ENCODE measurements around the gene COQ8A.
"Not testable (repeated sequence)": the region's sequence is repeated elsewhere in the genome, so short reads cannot be mapped to it uniquely, and the experiment has no call there.

The COQ8A gene

GRCh38 chr1:226951286-226952117, 11.4 kb downstream of the COQ8A start:
- no peak for DNase-seq (ENCODE audit: low read depth in 2 of 2)

GRCh38 chr1:226952118-226952441, 12.0 kb downstream of the COQ8A start:
- no peak for DNase-seq (ENCODE audit: low read depth in 2 of 2)

GRCh38 chr1:226953175-226953800, 13.2 kb downstream of the COQ8A start:
- DNase-seq (ENCODE audit: low read depth in 2 of 2): no peak

GRCh38 chr1:226954337-226954736, 14.2 kb downstream of the COQ8A start:
- no peak for DNase-seq (ENCODE audit: low read depth in 2 of 2)

- DNase-seq (ENCODE audit: low read depth in 2 of 2): no peak
Observed at GRCh38 chr1:226954777-226955176, 14.7 kb downstream of the COQ8A start.

GRCh38 chr1:226955857-226956256, 15.8 kb downstream of the COQ8A start:
- not testable (repeated sequence) for DNase-seq (ENCODE audit: low read depth in 2 of 2)

GRCh38 chr1:226956942-226957713, 17.0 kb downstream of the COQ8A start:
- no peak for DNase-seq (ENCODE audit: low read depth in 2 of 2)

GRCh38 chr1:226957714-226958113, 17.6 kb downstream of the COQ8A start:
- no peak for DNase-seq (ENCODE audit: low read depth in 2 of 2)

GRCh38 chr1:226958300-226958699, 18.2 kb downstream of the COQ8A start:
- no peak for DNase-seq (ENCODE audit: low read depth in 2 of 2)

GRCh38 chr1:226960256-226960655, 20.2 kb downstream of the COQ8A start:
- DNase-seq (ENCODE audit: low read depth in 2 of 2): no peak

- DNase-seq (ENCODE audit: low read depth in 2 of 2): no peak
Observed at GRCh38 chr1:226960944-226961765, 21.1 kb downstream of the COQ8A start.

- DNase-seq (ENCODE audit: low read depth in 2 of 2): no peak
Observed at GRCh38 chr1:226962421-226963391, 22.6 kb downstream of the COQ8A start.

- DNase-seq (ENCODE audit: low read depth in 2 of 2): no peak
Observed at GRCh38 chr1:226964068-226964425, 24.0 kb downstream of the COQ8A start.

GRCh38 chr1:226964611-226965486, 24.8 kb downstream of the COQ8A start:
- DNase-seq (ENCODE audit: low read depth in 2 of 2): no peak

- DNase-seq (ENCODE audit: low read depth in 2 of 2): no peak
Observed at GRCh38 chr1:226965581-226966440, 25.7 kb downstream of the COQ8A start.

- no peak for DNase-seq (ENCODE audit: low read depth in 2 of 2)
Observed at GRCh38 chr1:226966683-226967082, 26.6 kb downstream of the COQ8A start.

- DNase-seq (ENCODE audit: low read depth in 2 of 2): no peak
Observed at GRCh38 chr1:226967665-226968064, 27.6 kb downstream of the COQ8A start.

- DNase-seq (ENCODE audit: low read depth in 2 of 2): no peak
Observed at GRCh38 chr1:226971765-226972164, 31.7 kb downstream of the COQ8A start.

- DNase-seq (ENCODE audit: low read depth in 2 of 2): no peak
Observed at GRCh38 chr1:226972931-226973330, 32.8 kb downstream of the COQ8A start.
